Astrocyte of the cerebellum (primary cell): Measurements from ENCODE around the gene BLOC1S2.

ENCODE experiments used
- DNase-seq: peaks from one replicate; pipeline ENCODE4 v3.0.0-alpha.2; 2011; ENCODE audit warnings: low read depth
- H3K4me3 ChIP-seq: 2 replicates; pipeline ENCODE4 v1.5.1; 2011; ENCODE audit warnings: mild to moderate bottlenecking, low read depth, low read length, moderate library complexity
- CTCF ChIP-seq: IDR thresholded peaks from 2 replicates; pipeline ENCODE4 v1.5.1; 2012; ENCODE audit warnings: low read length, low read depth, moderate library complexity, mild to moderate bottlenecking; ENCODE audit errors: missing control alignments
- in situ Hi-C: cut with HindIII; loops from 2 replicates; pipeline ENCODE4 v1.10.0; 2017; ENCODE audit warnings: low sequenced_read_pairs

BLOC1S2 gene

GRCh38 chr10:100239851-100240250 is 46.6 kb downstream of the BLOC1S2 start:
- in situ Hi-C loops = no loop called here
- no peak for DNase-seq
- H3K4me3 ChIP-seq = no peak overlapping the region
- no peak for TF ChIP-seq CTCF

- no peak for DNase-seq
- TF ChIP-seq CTCF = no peak
- in situ Hi-C loops = no loop called here
- no peak overlapping the region for H3K4me3 ChIP-seq
These were observed 48.1 kb downstream of the BLOC1S2 start for GRCh38 chr10:100238429-100238828.

- DNase-seq = no peak
- in situ Hi-C loops = no loop called here
- H3K4me3 ChIP-seq = no peak overlapping the region
- no peak for TF ChIP-seq CTCF
These were observed 54.4 kb downstream of the BLOC1S2 start for GRCh38 chr10:100232101-100232500.

- H3K4me3 ChIP-seq = peak overlapping the region; percentile 62
- in situ Hi-C loops = no loop called here
These were observed 56.6 kb downstream of the BLOC1S2 start for GRCh38 chr10:100229819-100230422.

GRCh38 chr10:100223879-100224278 is 62.6 kb downstream of the BLOC1S2 start:
- no peak for TF ChIP-seq CTCF
- in situ Hi-C loops = no loop called here
- no peak for DNase-seq
- no peak overlapping the region for H3K4me3 ChIP-seq

More at GRCh38 chr10:100229819-100230422, 56.6 kb downstream of the BLOC1S2 start:
- DNase-seq = no peak
- no peak for TF ChIP-seq CTCF
